Right lobe of liver (tissue), 4 donors: ENCODE measurements around the gene F8.

Experiments
- POLR2A ChIP-seq: fragments of 450-650 bp; IDR thresholded peaks from one replicate; pipeline ENCODE4 v1.6.1; 2017; ENCODE audit warnings: antibody characterized with exemption, mild to moderate bottlenecking
- TF ChIP-seq, protein P1 (sequence below), 4 donors: fragments of 200-600 bp in 3 of 4; fragments of 450-650 bp in 1 of 4; IDR thresholded peaks; one replicate each; pipeline versions ENCODE4 v1.5.1 to v1.8.0; 2016 to 2022; ENCODE audit warnings: antibody characterized with exemption in 4 of 4, mild to moderate bottlenecking in 2 of 4
- donor health status: DM: no; HTN: no; CAD: no.
- donor health status: DM: no; HTN: no; CAD: no.
- donor health status: DM: no; HTN: yes; CAD: no.

DNA sequence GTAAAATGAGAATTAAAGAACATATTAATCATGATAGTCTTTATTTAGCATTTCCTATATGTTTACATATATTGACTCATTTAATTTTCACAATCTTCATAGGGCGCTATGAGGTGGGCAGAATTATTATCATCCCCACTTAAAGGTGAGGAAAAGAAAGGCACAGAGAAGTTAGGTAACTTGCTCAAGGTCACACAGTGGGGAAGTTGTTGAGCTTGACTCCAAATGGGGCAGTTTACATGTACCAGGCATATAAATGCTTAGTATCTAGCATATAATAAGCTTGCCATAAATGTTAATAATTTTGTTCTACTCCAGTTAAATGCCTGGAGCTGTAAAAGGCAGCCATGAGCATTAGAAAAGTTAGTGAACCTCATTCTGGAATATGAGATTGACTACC, 46.9 kb upstream of the F8 start:
- TF ChIP-seq, protein P1, sequence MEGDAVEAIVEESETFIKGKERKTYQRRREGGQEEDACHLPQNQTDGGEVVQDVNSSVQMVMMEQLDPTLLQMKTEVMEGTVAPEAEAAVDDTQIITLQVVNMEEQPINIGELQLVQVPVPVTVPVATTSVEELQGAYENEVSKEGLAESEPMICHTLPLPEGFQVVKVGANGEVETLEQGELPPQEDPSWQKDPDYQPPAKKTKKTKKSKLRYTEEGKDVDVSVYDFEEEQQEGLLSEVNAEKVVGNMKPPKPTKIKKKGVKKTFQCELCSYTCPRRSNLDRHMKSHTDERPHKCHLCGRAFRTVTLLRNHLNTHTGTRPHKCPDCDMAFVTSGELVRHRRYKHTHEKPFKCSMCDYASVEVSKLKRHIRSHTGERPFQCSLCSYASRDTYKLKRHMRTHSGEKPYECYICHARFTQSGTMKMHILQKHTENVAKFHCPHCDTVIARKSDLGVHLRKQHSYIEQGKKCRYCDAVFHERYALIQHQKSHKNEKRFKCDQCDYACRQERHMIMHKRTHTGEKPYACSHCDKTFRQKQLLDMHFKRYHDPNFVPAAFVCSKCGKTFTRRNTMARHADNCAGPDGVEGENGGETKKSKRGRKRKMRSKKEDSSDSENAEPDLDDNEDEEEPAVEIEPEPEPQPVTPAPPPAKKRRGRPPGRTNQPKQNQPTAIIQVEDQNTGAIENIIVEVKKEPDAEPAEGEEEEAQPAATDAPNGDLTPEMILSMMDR (IDR thresholded peaks at IDR 0.05): no peak
- TF ChIP-seq POLR2A: no peak
